Cardiac muscle cell (in vitro differentiated cells and primary cell): ENCODE measurements around the gene KHDC4. TPM values are rescaled to one million over a fixed set of nuclear protein-coding genes. Genes with fewer than 3 reads are reported as not detected.
A peak's percentile ranks its signal among the peaks of the same experiment; 100 is the strongest.

ENCODE experiments used
- DNase-seq, 2 donors: peaks; one replicate each; pipeline versions ENCODE4 v3.0.0 to v3.0.0-alpha.2; 2010 to 2017; ENCODE audit warnings: low read depth in 1 of 2, low spot score in 1 of 2
- H3K27ac ChIP-seq: fragments of 200-600 bp; sonication (generic); 2 replicates; pipeline ENCODE4 v1.5.1; 2016
- H3K27me3 ChIP-seq: fragments of 200-600 bp; sonication (generic); 2 replicates; pipeline ENCODE4 v1.6.0; 2016; ENCODE audit warnings: control low read depth
- H3K36me3 ChIP-seq: fragments of 200-600 bp; sonication (generic); 2 replicates; pipeline ENCODE4 v1.5.1; 2016; ENCODE audit warnings: control low read depth
- H3K4me1 ChIP-seq: fragments of 200-600 bp; sonication (generic); 2 replicates; pipeline ENCODE4 v1.8.1; 2017; ENCODE audit warnings: low read depth, mild to moderate bottlenecking, mixed run types
- H3K4me3 ChIP-seq: fragments of 200-600 bp; sonication (generic); 2 replicates; pipeline ENCODE4 v1.5.1; 2016; ENCODE audit warnings: mild to moderate bottlenecking
- H3K9me3 ChIP-seq: fragments of 200-600 bp; sonication (generic); 2 replicates; pipeline ENCODE4 v1.5.1; 2017; ENCODE audit warnings: low read depth, mild to moderate bottlenecking, control low read depth
- CTCF ChIP-seq: IDR thresholded peaks from 2 replicates; pipeline ENCODE4 v1.5.1; 2012; ENCODE audit warnings: low read depth, mild to moderate bottlenecking, low read length
- polyA plus RNA-seq: library from polyadenylated mRNA; unstranded; fragments of >200 nt; fragmentation: Nextera tagmentation; extraction: Ambion mirVana; gene quantifications from 2 replicates; pipeline ENCODE4 v1.2.1, GENCODE V29; 2016
- total RNA-seq: library from RNA; depleted of rRNA; stranded (reverse); fragments of >200 nt; gene quantifications from 2 replicates; pipeline ENCODE4 v1.2.3, GENCODE V29; 2016

Gene KHDC4
- total and polyA plus RNA-seq, 2 experiments from 2014 or later, result 26.6 to 86.4 TPM

GRCh38 chr1:155971910-155972809 is 37.9 kb upstream of the KHDC4 start:
- Histone ChIP-seq H3K27ac (peak overlapping the region; percentile 23), H3K9me3 (no peaks in the 10 kb centered on the region), H3K4me3 (no peak overlapping the region), H3K4me1 (peaks cover 54% of the 10 kb centered on the region), H3K36me3 (no peaks in the 10 kb centered on the region), H3K27me3 (no peaks in the 10 kb centered on the region)
- DNase-seq, result no peak
- TF ChIP-seq CTCF, result no peak

GRCh38 chr1:155970531-155971167 is 36.4 kb upstream of the KHDC4 start:
- peak in 1 of 2 donors; percentile 78 for DNase-seq
- Histone ChIP-seq H3K9me3 (no peaks in the 10 kb centered on the region), H3K4me1 (peaks cover 52% of the 10 kb centered on the region), H3K36me3 (no peaks in the 10 kb centered on the region), H3K27ac (peak overlapping the region; percentile 84), H3K27me3 (no peaks in the 10 kb centered on the region), H3K4me3 (no peak overlapping the region)
- TF ChIP-seq CTCF, result no peak

- Histone ChIP-seq H3K9me3 (no peaks in the 10 kb centered on the region), H3K27me3 (no peaks in the 10 kb centered on the region), H3K36me3 (peaks cover 7% of the 10 kb centered on the region), H3K4me1 (peaks cover 40% of the 10 kb centered on the region), H3K27ac (peak overlapping the region; percentile 84), H3K4me3 (no peak overlapping the region)
- no peak for TF ChIP-seq CTCF
- DNase-seq, result no peak
Observed at GRCh38 chr1:155969377-155969791, 35.2 kb upstream of the KHDC4 start.

GRCh38 chr1:155968670-155969069 is 34.5 kb upstream of the KHDC4 start:
- TF ChIP-seq CTCF, result no peak
- no peaks in the 10 kb centered on the region for H3K27me3 ChIP-seq
- peaks cover 39% of the 10 kb centered on the region for H3K4me1 ChIP-seq
- H3K36me3 ChIP-seq, result peaks cover 9% of the 10 kb centered on the region
- H3K9me3 ChIP-seq, result no peaks in the 10 kb centered on the region
- no peak overlapping the region for H3K4me3 ChIP-seq
- peak overlapping the region; percentile 84 for H3K27ac ChIP-seq
- peak; percentile 35 to 63 for DNase-seq

GRCh38 chr1:155968051-155968400 is 33.8 kb upstream of the KHDC4 start:
- no peaks in the 10 kb centered on the region for H3K9me3 ChIP-seq

More at GRCh38 chr1:155968051-155968400, 33.8 kb upstream of the KHDC4 start:
- H3K4me3 ChIP-seq, result no peak overlapping the region
- no peak for TF ChIP-seq CTCF
- no peaks in the 10 kb centered on the region for H3K27me3 ChIP-seq
- peak overlapping the region; percentile 84 for H3K27ac ChIP-seq
- peaks cover 9% of the 10 kb centered on the region for H3K36me3 ChIP-seq
- no peak for DNase-seq
- H3K4me1 ChIP-seq, result peaks cover 39% of the 10 kb centered on the region
